Measurements from ENCODE around the gene SLC6A19. TPM values are rescaled to one million over a fixed set of nuclear protein-coding genes. Genes with fewer than 3 reads are reported as not detected.
"Not testable (repeated sequence)": the region's sequence is repeated elsewhere in the genome, so short reads cannot be mapped to it uniquely, and the experiment has no call there.

The SLC6A19 gene
- total and polyA plus RNA-seq, 9 of the 15 experiments (the other 6 are each of a cell fraction or from before 2014, with no cell fraction given): 0.03 to 1.6 (median 0.59) TPM

DNA sequence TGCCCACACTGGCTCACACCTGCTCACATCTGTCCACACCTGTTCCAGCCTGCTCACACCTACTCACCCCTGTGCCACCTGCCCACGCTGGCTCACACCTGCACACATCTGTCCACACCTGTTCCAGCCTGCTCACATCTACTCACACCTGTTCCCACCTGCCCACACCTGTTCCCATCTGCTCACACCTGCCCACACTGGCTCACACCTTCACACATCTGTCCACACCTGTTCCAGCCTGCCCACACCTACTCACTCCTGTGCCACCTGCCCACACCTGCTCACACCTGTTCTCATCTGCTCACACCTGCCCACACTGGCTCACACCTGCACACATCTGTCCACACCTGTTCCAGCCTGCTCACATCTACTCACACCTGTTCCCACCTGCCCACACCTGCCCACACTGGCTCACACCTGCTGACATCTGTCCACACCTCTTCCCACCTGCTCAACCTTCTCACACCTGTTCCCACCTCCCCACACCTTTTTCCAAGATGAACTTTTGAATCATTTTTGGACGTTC, 43.9 kb upstream of the SLC6A19 start:
- ATAC-seq; H3K4me3 ChIP-seq; H3K9ac ChIP-seq (ENCODE audit: insufficient read depth in 1 of 2, low read depth in 2 of 2, low read length in 2 of 2); H2AFZ ChIP-seq (ENCODE audit: low read depth, low read length); intact Hi-C loops (cut with micrococcal nuclease); H3K27ac ChIP-seq (ENCODE audit: extremely low read depth, low read depth, low read length); H3K36me3 ChIP-seq (ENCODE audit: control insufficient read depth, insufficient read depth, low read length); CTCF ChIA-PET (ENCODE audit: low intra/inter-chr PET ratio); H3K79me2 ChIP-seq (ENCODE audit: control insufficient read depth, insufficient read depth, low read length); in situ Hi-C loops (cut with MboI); H3K9me1 ChIP-seq (ENCODE audit: control insufficient read depth, insufficient read depth, low read length); H3K9me3 ChIP-seq (replicated peaks; ENCODE audit: control insufficient read depth, insufficient read depth, low read depth, low read length); H3K4me2 ChIP-seq (ENCODE audit: insufficient read depth, low read length); DNase-seq (ENCODE audit: extremely low read depth in 1 of 4, low spot score in 3 of 4); BruUV-seq (replicated peaks); FAIRE-seq: not testable (repeated sequence)
- POLR2A ChIA-PET: interaction anchor here (0.8 kb wide), 1 partner anchor 33 kb away, joined by 3 read pairs; no protein-coding TSS in a partner anchor
- peak; percentile 64; the same call in 1 of the 2 replicates for TF ChIP-seq ZEB2 (IDR thresholded peaks at IDR 0.05)
- Histone ChIP-seq H3K27me3 (ENCODE audit: control insufficient read depth in 2 of 2, insufficient read depth in 2 of 2, low read length in 2 of 2) (peaks cover 49 to 85% of the 10 kb centered on the region in 2 experiments; a peak in 4 of 5 replicates), H4K20me1 (replicated peaks; ENCODE audit: control insufficient read depth, insufficient read depth, low read length) (peaks cover 38% of the 10 kb centered on the region), H3K4me1 (replicated peaks in 1 of 2; ENCODE audit: control insufficient read depth in 2 of 2, insufficient read depth in 2 of 2, low read length in 2 of 2) (peaks cover 0 to 28% of the 10 kb centered on the region in 2 experiments; a peak in 2 of 5 replicates)
- WGBS (ENCODE audit: insufficient coverage, low coverage, missing lambda C conversion rate): 0% methylated on average over 2 of the region's 2 CpGs

DNA sequence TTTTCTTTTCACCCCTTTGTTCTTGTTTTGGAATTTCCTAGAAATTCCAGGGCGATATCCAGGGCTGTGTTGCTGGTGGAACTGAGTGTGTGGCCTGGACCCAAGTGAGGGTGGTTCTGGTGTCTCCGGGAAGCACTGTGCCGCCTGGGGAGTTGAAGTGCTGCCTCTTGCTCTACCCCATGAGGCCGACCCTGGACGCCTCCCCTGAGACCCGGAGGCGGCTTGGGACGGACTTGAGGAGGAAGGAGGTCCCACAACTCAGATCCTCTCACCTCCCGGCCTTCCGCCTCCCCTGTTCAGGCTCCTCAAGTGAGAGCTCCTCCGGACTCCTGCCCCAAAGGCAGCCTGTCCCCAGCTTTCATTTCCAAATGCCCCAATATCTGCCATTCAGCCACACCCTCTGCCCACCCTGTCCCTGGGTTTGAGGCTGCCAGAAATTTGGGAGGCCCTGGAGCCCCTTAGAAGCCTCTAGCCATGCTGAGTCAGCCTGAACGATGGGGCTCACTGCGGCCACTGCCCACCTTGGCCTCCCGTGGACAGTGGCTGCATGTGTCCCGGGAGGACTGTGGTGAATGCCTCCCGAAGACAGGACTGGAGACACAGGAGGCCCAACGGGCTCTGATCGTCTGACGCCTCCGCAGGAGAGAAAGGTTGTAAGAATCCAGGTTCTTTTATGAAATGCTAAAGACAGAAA, 42.6 kb upstream of the SLC6A19 start:
- Histone ChIP-seq H3K4me3 (no peak overlapping the region), H3K4me2 (ENCODE audit: insufficient read depth, low read length) (no peak overlapping the region), H3K79me2 (ENCODE audit: control insufficient read depth, insufficient read depth, low read length) (no peaks in the 10 kb centered on the region), H3K9me3 (replicated peaks; ENCODE audit: control insufficient read depth, insufficient read depth, low read depth, low read length) (peaks cover 5% of the 10 kb centered on the region; the same call in 1 of the 2 replicates), H3K9me1 (ENCODE audit: control insufficient read depth, insufficient read depth, low read length) (peaks cover 4% of the 10 kb centered on the region), H2AFZ (ENCODE audit: low read depth, low read length) (no peak overlapping the region), H3K27me3 (ENCODE audit: control insufficient read depth in 2 of 2, insufficient read depth in 2 of 2, low read length in 2 of 2) (peaks cover 40 to 85% of the 10 kb centered on the region in 2 experiments; a peak in 4 of 5 replicates), H4K20me1 (replicated peaks; ENCODE audit: control insufficient read depth, insufficient read depth, low read length) (peaks cover 33% of the 10 kb centered on the region), H3K36me3 (ENCODE audit: control insufficient read depth, insufficient read depth, low read length) (no peaks in the 10 kb centered on the region), H3K4me1 (replicated peaks in 1 of 2; ENCODE audit: control insufficient read depth in 2 of 2, insufficient read depth in 2 of 2, low read length in 2 of 2) (peaks cover 0 to 30% of the 10 kb centered on the region in 2 experiments; a peak in 2 of 5 replicates), H3K27ac (ENCODE audit: extremely low read depth, low read depth, low read length) (no peak overlapping the region), H3K9ac (ENCODE audit: insufficient read depth in 1 of 2, low read depth in 2 of 2, low read length in 2 of 2) (no peak overlapping the region; a peak in 1 of 4 replicates)
- ATAC-seq (no peak), FAIRE-seq (no peak), DNase-seq (ENCODE audit: extremely low read depth in 1 of 4, low spot score in 3 of 4) (no peak)
- POLR2A ChIA-PET: interaction anchor here (0.6 kb wide), 1 partner anchor 34 kb away, joined by 4 read pairs; no protein-coding TSS in a partner anchor
- CTCF ChIA-PET (ENCODE audit: low intra/inter-chr PET ratio): no interaction called here
- intact Hi-C loops (cut with micrococcal nuclease): no loop called here
- in situ Hi-C loops (cut with MboI): no loop called here
- 1% methylated on average over 20 of the region's 20 CpGs for WGBS (ENCODE audit: insufficient coverage, low coverage, missing lambda C conversion rate)
- TF ChIP-seq C11orf30 (IDR thresholded peaks at IDR 0.05; ENCODE audit: low read depth) (peak; percentile 9; the same call in 1 of the 2 replicates), TRIM28 (IDR thresholded peaks at IDR 0.05) (no peak)
- no TSS peak for BruUV-seq (replicated peaks)

All from K562 (cell line).